CD4-positive, alpha-beta T cell treated with Interleukin-1 beta for 1 hour (primary cell): ENCODE measurements around the gene HTR2A.

Experiments
- DNase-seq, 2 donors: peaks; one replicate each; pipeline ENCODE4 v3.0.0-alpha.2; 2020 to 2022

The HTR2A gene

GRCh38 chr13:46896341-46897137 is at the start of gene HTR2A:
Gene HTR2A (minus strand): TSS chr13:46897053. CDS start chr13:46895906, 1,147 bp downstream.
- DNase-seq, result no peak

- no peak for DNase-seq
These were observed 39.7 kb upstream of the HTR2A start for GRCh38 chr13:46936525-46936924.

DNA sequence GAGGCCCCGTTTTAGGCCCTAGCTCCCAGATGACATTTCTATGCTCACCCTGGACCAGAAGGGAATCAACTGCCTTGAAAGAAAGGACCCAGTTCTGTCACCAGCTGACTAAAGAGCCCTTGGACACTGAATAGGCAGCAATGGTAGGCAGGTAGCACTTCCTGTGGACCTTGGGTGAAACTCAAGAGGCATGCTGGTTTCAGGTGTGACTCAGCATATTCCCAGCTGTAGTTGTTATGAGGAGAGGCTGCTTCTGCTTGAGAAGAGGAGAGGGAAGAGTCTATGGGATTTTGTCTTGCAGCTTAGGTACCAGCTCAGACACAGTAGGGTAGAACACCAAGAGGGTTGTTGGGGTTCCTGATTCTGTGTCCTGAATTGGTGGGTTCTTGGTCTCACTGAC is 37.9 kb upstream of the HTR2A start:
- no peak for DNase-seq

DNA sequence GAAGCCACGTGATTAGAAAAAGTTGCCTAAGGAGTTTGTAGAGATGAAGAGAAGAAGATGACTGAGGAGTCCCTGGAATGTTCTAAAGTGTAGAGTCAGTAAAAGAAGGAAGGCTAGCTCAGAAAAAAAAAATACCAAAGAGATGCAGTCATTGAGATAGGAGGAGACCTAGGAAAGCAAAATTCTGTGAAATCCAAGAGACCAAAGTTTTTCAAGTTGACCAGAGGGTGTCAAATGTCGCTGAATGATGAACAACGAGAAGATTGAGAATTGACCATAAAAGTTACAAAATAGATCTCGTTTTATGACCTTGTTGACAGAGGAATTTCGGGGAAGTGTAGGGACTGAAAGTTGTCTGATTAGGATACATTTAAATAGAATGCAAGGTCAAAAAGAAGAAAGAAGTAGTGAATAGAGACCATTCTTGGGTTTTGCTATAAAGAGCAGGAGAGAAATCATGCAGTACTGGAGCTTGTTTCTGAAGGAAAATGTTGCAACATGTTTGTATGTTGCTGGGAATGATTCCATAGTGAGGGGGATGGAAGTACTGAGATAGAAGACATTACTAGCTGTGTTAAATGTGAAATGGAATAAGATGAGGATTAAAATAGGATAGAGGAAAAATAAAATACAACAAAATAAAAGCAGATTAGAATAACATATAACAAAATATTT is 30.2 kb upstream of the HTR2A start:
- DNase-seq, result no peak

DNA sequence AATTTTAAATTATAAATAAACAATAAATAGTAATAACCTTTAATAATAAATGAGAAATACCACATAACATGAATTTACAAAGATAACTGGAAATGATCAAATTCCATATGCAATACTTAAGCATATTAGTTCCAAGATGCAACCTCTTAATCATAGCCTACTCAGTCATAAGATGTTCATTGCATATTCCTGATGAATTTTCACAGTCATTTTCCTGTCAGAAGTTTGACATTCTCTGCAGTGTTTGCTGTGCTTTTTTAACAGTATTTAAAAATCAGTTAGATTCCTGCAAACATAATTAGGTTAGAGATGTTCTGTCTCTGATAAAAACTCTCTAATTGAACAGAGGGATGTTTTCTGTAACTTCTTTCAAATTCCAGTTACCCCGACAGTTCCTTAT is 28.6 kb upstream of the HTR2A start:
- no peak for DNase-seq

GRCh38 chr13:46914341-46914740 is 17.5 kb upstream of the HTR2A start:
- DNase-seq, result no peak

- DNase-seq, result no peak
These were observed 16.9 kb upstream of the HTR2A start for GRCh38 chr13:46913757-46914156.

DNA sequence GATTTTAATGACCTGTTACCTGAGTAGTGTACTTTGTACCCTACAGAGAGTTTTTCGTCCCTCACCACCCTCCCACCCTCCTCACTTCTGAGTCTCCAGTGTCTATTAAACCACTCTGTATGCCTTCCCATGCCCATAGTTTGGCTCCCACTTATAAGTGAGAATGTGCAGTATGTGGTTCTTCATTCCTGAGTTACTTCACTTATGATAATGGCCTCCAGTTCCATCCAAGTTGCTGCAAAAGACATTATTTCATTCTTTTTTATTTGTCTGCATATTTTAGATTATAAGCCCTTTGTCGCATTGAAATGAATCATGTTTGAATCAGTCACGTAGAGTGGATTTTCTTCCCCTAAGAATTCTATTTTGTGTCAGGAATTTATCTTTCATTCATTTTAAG is 12.2 kb upstream of the HTR2A start:
- DNase-seq, result no peak

DNA sequence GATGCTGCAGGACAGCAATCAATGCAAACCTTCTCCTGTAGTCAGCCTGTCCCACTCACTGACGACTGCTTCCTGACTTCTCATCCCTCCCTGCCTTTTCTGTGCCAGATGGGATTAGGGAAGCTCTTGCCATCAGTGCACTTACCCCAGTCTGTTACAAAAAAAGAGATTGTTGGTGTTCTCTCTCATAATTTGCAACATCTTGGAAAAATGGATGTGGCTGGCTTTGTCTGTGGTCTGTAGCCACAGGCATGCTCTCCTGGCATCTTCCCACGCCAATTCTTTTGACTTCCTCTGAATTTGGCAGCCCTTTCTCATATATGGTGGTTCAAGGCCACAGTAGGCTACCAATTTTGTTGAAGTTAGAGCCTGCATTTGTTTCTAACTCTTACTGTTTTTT is 11.6 kb upstream of the HTR2A start:
- no peak for DNase-seq

GRCh38 chr13:46906405-46906804 is 9.6 kb upstream of the HTR2A start:
- DNase-seq, result no peak

- DNase-seq, result no peak
These were observed 8.4 kb upstream of the HTR2A start for GRCh38 chr13:46905249-46905648.

- no peak for DNase-seq
These were observed 6.9 kb upstream of the HTR2A start for GRCh38 chr13:46903748-46904147.

GRCh38 chr13:46901721-46902120 is 4.9 kb upstream of the HTR2A start:
- no peak for DNase-seq

- DNase-seq, result no peak
These were observed 2.9 kb upstream of the HTR2A start for GRCh38 chr13:46899801-46900200.

- no peak for DNase-seq
These were observed 1.5 kb downstream of the HTR2A start for GRCh38 chr13:46895381-46895780.

DNA sequence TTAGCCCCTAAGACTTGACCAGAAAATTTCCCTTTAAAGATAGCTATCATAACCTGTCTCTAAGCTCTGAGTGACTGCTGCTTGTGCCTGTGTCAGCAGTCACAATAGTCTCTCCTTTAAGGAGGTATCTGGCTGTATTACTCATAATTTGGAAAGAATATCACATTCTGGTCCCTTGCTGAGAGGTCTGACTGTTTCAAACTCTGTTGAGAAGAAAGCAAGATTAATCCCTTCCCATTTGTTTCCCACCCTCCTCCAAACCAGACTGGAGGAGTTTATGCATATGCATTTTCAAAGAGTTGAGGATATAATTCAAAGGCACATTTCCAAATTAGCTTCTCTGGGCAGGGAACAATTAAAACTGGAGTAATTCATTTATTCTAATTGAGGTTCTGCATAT is 2.3 kb downstream of the HTR2A start:
- DNase-seq, result no peak

DNA sequence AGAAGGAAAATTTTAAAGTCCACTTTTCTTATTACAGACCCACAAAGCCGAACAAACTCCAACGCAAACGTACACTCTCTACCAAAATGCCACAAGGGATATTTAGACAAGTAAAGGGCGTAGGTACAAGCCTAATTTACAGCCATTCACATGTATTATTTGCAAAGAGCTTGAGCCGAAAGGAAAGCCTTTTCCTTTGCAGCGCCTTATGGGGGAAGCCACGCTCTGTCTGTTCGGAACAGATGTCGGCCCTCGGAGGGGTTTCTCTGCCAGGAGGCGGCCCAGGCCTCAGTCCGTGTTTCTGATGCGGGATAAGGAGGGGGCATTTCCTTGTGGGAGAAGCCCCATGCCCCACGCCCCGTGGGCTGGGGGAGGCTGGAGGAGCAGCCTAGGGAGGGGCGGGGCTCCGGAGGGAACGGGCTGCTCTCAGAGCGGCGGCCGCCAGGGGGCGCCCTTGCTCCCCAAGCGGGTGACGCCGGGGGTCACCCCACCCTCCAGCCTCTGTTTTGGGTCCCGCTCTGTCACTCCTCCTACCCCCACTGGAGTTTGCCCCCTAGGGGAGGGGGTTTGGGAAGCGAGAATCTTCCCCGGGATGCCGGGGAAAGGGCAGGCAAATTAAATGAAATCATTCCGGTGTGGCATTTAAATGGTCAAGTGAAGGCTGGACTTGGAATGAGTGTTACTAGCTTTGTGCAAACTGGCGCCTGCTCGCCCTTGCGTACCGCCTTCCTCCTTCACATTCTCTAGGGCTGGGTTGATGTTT is 2.9 kb downstream of the HTR2A start:
- DNase-seq, result peak; percentile 48 to 58

DNA sequence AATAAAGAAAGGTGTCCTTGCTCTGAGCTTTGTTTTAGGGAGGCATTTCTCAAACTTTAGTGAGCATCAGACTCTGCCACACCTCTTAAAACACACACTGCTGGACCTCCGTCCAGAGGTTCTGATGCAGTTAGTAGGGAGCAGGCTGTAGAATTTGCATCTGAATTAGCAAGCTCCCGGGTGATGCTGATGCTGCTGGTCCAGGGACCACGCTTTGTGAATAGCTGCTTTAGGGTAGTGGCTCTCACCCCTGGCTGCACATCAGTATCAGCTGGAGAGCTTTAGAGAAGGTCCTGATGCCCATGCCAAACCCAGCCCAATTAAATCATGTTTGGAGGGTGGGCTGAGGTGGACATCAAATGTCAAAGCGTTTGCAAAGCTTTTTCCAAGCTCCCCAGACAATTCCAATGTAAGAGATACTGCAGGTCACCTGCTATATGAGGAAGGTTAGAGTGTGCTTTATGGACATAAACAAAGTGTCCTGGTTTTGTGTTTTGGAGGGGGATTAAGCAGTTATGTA is 3.6 kb downstream of the HTR2A start:
- no peak for DNase-seq

DNA sequence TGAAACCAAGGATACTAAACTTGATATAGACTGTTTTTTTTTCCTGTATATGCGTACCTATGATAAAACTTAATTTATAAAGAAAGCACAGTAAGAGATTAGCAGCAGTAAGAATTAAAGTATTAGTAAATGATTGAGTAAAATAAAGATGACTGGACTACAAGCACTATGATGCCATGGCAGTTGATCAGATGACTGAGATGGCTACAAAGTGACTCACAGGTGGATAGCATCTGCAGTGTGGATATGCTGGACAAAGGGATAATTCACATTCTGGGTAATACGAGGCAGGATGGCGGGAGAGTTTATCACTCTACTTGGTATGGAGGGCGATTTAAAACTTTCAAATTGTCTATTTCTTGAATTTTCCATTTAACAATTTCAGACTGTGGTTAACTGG is 11.8 kb downstream of the HTR2A start:
- DNase-seq, result no peak

- DNase-seq, result no peak
These were observed 12.3 kb downstream of the HTR2A start for GRCh38 chr13:46884531-46884930.

GRCh38 chr13:46881621-46882020 is 15.2 kb downstream of the HTR2A start:
- DNase-seq, result no peak

DNA sequence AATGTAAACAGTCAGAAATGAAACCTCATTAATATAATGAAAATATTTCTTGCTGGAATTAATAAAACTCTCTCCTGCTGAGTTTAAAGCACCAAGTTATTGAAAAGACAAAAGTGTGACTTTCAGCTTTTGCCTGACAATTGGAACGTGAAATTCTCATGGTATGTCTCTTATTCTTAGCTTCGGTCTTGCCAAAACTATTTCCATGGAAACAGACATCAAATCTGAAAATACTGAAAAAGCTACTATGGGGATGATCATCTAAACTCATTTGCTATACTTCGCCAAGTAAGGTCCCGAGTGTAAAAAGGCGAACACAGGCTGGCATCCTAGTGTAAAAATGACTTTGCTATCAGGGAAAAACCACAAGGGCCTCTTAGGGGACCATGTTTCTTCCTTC is 22.8 kb downstream of the HTR2A start:
- no peak for DNase-seq

DNA sequence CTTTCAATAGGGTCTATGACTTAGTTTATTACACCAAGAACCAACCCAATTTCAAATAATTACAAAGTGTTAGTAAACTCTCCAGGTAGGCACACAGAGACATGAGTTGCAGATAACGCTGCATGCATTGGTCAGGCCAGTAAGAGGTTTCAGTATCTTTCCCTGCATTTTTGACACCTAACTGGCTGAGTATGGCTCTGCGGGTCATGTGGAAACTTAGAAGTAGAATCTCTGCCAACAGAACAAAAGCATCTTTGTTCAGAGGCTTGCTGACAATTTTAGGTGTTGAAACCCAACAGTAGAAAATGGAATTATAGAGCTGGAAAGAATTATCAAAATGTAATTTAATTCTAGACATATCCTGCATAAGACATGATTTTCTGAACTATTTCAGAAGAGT is 25.3 kb downstream of the HTR2A start:
- DNase-seq, result no peak

DNA sequence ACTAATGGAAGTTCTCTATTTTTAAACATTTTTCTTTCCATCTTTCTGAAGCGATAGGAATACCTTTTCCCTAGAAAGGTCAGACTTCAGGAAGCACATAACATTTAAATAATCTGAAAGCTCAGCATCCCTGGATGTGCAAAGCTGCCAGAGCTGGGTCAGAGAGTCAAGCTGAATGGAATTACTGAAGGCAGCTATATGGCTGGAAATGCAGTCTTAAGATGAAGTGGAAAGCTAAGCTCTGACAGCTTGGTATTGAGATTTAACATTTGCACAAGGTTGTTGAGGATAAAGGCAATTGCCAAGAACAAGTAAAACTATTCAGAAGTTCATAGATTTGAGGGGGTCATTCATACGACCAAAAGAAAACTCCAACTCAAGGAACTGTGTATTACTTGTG is 28.8 kb downstream of the HTR2A start:
- no peak for DNase-seq
